HG03135 (cell line): ENCODE results near the gene TMEM14B.
A peak's percentile ranks its signal among the peaks of the same experiment; 100 is the strongest.
"Not testable (repeated sequence)": the region's sequence is repeated elsewhere in the genome, so short reads cannot be mapped to it uniquely, and the experiment has no call there.

Experiments
- ATAC-seq: cut with Tn5 transposase; IDR thresholded peaks from one replicate; pipeline ENCODE4 v1.9.1; 2021; ENCODE audit warnings: mild to moderate bottlenecking, moderate library complexity; ENCODE audit not compliant: unreplicated experiment

TMEM14B gene

DNA sequence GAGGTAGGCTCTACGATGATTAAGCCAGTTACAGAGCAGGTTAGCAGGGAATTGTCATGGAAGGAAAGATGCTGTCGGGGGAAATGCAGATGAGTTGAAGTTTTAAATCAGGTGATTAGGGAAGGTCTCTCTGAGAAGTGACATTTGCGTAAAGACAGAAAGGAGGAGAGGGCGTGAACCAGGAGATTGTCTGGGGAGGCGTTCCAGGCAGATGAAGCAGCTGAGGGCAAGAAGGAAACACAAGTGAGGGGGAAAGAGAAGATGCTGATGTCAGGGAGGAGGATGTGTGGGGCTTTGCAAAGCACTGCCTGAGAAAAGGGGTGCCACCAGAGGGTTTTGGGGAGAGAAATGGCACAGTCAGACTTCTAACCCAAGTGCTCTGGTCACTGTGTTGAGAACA is 2.5 kb upstream of the TMEM14B start:
- ATAC-seq: no peak

DNA sequence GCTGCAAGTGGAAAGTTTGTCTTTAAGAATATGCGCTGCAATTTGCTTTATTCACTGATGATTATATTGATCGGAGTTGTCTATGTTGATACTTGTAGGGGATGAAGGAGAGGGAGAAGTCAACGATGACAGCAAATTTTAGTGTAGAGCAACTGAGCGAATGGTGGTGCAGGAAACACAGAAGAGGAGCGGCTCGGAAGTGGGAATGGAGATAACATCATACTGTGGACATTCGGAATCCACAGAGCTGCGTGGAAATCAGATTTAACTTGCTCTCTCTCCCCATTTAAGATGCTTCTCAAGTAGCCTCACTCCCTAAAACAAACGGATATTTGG is 722 bp upstream of the TMEM14B start:
- no peak for ATAC-seq

DNA sequence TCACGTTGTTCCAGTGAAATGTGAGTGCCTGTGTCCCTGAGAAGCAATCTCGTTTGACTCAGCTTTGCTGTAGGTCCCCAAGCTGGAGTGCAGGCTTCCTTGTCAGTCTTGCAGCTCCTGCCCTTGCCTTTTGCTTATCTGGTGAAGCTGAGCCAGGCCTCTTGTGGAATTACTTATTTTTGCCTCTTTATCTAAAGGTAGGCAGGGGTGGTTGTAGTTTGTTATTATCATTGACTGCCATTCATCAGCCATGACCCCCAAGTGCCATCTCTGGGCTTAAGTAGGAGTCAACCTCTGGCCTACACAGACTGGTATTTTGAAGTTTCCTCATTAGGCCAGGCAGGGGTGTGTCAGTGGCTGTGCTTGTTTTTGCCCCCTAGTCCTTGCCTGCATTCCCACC is 2.1 kb downstream of the TMEM14B start:
- no peak for ATAC-seq

DNA sequence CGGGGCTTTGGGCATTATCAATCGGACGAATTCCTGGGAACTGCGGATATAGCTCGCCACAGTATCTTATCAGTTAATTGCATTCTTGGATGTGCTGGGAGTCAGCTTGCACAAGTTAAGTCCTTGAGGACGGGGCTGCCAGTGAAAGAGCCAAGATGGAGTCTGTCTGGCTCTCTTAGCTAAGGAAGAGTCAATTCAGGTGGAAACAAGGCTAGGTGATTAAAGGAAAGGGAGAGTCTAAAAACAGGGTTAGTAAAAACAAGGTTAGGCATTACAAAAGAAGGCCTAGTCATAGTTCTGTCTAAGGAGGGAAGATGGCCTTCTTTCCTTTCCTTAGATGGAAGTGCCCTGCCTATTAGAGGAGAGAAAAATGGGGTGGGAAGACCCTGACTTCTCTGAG is 3.0 kb downstream of the TMEM14B start:
- not testable (repeated sequence) for ATAC-seq

- ATAC-seq: not testable (repeated sequence)
Observed at GRCh38 chr6:10751757-10752156, 4.2 kb downstream of the TMEM14B start.

- no peak for ATAC-seq
Observed at GRCh38 chr6:10756085-10756484, 8.5 kb downstream of the TMEM14B start.

DNA sequence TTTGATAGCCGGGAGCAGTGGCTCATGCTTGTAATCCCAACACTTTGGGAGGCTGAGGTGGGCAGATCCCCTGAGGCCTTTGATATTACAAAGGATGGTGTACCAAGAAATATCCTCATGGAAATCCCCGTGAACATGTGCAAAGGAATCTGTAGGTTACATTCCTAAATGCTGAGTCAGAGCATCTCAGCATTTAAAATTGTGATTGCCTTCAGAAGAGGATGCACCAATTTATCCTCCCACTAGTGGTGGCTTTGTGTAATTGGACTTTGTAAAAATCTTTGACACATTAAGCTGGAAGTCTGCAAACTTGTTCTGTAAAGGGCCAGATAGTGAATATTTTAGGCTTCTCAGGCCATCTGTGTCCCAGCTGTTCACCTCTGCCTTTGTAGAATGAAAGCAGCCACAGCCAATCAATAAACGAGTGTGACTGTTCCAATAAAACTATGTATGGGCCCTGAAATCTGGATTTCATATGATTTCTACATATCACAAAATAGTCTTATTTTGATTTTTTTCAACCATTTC is 11.8 kb downstream of the TMEM14B start:
- no peak for ATAC-seq

DNA sequence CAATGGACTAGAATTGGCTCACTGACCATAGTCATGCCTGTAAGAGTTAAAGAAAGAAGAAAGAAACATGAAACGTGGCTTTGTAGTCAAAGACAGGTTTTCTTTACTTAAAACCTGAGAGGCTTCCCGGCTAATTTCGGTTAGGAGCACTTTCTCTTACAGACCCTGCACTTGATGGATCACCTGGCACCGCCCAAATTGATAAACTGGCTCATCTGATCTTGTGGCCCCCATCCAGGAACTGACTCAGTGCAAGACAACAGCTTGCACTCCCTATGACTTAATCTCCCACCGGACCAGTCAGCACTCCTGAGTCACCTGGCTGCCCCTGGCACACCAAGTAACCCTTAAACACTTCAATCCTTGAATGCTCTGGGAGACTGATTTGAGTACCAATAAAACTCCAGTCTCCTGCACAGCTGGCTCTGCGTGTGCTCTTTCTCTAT is 12.3 kb downstream of the TMEM14B start:
- no peak for ATAC-seq

DNA sequence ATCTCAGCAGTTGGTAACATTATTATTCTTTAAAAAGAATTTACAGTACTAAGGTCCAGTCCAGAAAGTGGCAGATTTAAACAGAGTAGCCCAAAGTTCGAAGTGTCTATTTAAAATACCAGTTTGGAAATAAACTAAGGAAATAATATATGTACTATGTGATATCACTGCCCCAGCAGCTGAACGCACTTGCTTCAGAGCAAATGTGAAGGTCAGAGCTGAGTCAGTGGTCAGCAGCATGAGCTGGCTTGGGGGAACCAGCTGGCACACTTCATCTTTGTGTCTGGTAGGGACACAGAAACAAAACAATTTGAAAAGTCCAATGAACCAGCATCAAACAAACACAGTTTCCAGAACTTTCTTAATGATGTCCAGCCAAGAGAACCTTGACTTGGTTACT is 15.4 kb downstream of the TMEM14B start:
- no peak for ATAC-seq

DNA sequence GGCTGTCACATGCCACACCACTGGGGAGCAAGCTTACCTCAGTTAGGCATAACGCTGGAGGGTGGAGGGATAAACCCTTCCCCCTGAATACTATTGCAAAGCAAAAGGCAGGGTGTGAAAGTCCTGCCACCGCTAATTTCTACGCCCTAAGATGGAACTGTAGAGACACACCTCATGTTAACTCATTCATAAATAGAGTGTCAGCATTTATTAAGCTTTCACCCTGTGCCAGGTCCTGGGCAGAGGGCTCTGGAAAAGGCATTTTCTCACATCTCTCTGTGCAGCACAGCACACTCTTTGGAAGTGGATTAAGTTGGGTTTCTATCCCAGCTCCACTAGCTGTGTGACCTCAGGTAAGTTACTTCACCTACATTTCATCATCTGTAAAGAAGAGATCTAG is 21.8 kb downstream of the TMEM14B start:
- ATAC-seq: no peak

- no peak for ATAC-seq
Observed at GRCh38 chr6:10771371-10771894, 23.8 kb downstream of the TMEM14B start.

- no peak for ATAC-seq
Observed at GRCh38 chr6:10778230-10778629, 30.6 kb downstream of the TMEM14B start.

DNA sequence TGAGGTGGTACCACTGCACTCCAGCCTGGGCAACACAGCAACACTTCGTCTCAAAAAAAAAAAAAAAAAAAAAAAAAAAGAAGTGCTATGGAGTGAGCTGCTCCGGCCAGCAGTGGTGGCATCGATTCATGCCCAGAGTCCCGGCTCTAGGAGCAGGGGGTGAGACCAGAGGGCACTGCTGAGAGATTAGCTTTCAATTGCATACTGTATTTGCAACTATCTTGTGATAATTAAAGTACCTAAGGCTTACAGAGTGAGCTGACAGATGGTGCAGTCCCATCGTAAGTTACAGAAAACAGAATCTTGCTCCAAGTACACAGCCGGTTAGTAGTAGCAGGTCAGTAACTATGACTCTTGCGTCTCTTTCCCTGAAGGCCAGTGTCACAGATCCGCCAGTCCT is 31.5 kb downstream of the TMEM14B start:
- ATAC-seq: no peak

GRCh38 chr6:10791673-10792072 is 44.1 kb downstream of the TMEM14B start:
- ATAC-seq: no peak

- ATAC-seq: no peak
Observed at GRCh38 chr6:10792101-10792500, 44.5 kb downstream of the TMEM14B start.

- ATAC-seq: no peak
Observed at GRCh38 chr6:10793035-10793434, 45.4 kb downstream of the TMEM14B start.

DNA sequence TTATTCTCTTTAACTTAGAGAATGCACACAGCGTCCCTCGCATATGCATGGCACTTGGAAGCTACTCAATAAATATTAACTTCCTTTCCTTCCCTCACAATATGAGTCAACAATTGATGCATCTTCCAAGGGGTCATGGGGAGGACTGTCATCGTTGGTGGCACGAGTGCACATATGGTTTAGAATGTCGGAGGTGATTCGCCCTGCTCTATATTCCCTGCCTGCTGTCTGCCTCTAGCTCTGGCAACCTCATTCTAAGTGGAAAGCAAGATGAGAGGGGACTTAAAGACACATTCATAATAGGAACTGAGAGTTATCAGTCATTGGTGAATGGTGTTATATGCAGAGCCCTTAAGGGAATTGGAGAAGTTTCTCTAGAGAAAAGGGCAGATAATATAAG is 46.1 kb downstream of the TMEM14B start:
- no peak for ATAC-seq

- ATAC-seq: no peak
Observed at GRCh38 chr6:10794239-10794638, 46.6 kb downstream of the TMEM14B start.

DNA sequence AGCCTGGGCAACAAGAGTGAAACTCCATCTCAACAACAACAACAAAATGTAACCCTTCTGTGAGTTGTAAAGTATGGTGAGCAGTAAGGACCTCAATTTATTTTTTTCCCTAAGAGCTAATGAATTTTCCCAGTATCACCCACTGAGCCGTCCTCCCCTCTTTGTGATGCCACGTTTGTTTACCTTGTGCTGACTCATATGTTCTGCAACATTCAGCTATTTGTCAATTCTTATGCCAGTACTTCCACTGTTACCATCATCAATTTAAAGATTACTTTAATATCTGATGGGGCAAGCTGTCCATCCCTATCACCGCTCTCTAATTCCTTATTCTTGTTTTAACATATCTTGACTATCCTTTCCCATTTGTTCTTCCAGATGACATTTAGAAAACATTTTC is 53.2 kb downstream of the TMEM14B start:
- ATAC-seq: no peak

- peak; percentile 84 for ATAC-seq
Observed at GRCh38 chr6:10801224-10801848, 53.7 kb downstream of the TMEM14B start.
